HG03575 (cell line): ENCODE measurements around the gene NFIB.

Source experiments
- ATAC-seq: cut with Tn5 transposase; IDR thresholded peaks from one replicate; pipeline ENCODE4 v1.9.1; 2021; ENCODE audit not compliant: unreplicated experiment, insufficient number of reproducible peaks, low FRiP score; ENCODE audit errors: extremely low read depth

NFIB gene

GRCh38 chr9:14209399-14210345 is 104.3 kb downstream of the NFIB start:
- no peak for ATAC-seq

- no peak for ATAC-seq
These were observed 106.5 kb downstream of the NFIB start for GRCh38 chr9:14207352-14207995.

GRCh38 chr9:14205463-14205862 is 108.5 kb downstream of the NFIB start:
- ATAC-seq, result no peak

GRCh38 chr9:14203356-14204056 is 110.4 kb downstream of the NFIB start:
- ATAC-seq, result no peak

GRCh38 chr9:14198841-14199455 is 115.0 kb downstream of the NFIB start:
- no peak for ATAC-seq

GRCh38 chr9:14198047-14198840 is 115.7 kb downstream of the NFIB start:
- no peak for ATAC-seq

- no peak for ATAC-seq
These were observed 116.5 kb downstream of the NFIB start for GRCh38 chr9:14197325-14197858.

- ATAC-seq, result no peak
These were observed 120.5 kb downstream of the NFIB start for GRCh38 chr9:14193328-14193990.

- no peak for ATAC-seq
These were observed 121.4 kb downstream of the NFIB start for GRCh38 chr9:14192556-14192955.

GRCh38 chr9:14191512-14191911 is 122.4 kb downstream of the NFIB start:
- no peak for ATAC-seq

GRCh38 chr9:14190240-14190639 is 123.7 kb downstream of the NFIB start:
- no peak for ATAC-seq

GRCh38 chr9:14189578-14189977 is 124.4 kb downstream of the NFIB start:
- no peak for ATAC-seq

- no peak for ATAC-seq
These were observed 124.8 kb downstream of the NFIB start for GRCh38 chr9:14189146-14189545.

- ATAC-seq, result no peak
These were observed 125.4 kb downstream of the NFIB start for GRCh38 chr9:14188538-14188937.

GRCh38 chr9:14188011-14188410 is 125.9 kb downstream of the NFIB start:
- no peak for ATAC-seq

GRCh38 chr9:14186096-14186495 is 127.8 kb downstream of the NFIB start:
- no peak for ATAC-seq

GRCh38 chr9:14185016-14185415 is 128.9 kb downstream of the NFIB start:
- no peak for ATAC-seq

GRCh38 chr9:14183001-14183400 is 130.9 kb downstream of the NFIB start:
- no peak for ATAC-seq
